ENCODE data around the gene SLC13A2.

SLC13A2 gene

GRCh38 chr17:28471531-28472342 lies 1.7 kb upstream of the SLC13A2 start:
- no peak for DNase-seq (ENCODE audit: low read depth in 2 of 2)

- DNase-seq (ENCODE audit: low read depth in 2 of 2) = no peak
These were observed 460 bp upstream of the SLC13A2 start for GRCh38 chr17:28472871-28473497.

GRCh38 chr17:28474111-28474531 lies 677 bp downstream of the SLC13A2 start:
- DNase-seq (ENCODE audit: low read depth in 2 of 2) = no peak

- DNase-seq (ENCODE audit: low read depth in 2 of 2) = no peak
These were observed 1.9 kb downstream of the SLC13A2 start for GRCh38 chr17:28475151-28475900.

- DNase-seq (ENCODE audit: low read depth in 2 of 2) = no peak
These were observed 2.8 kb downstream of the SLC13A2 start for GRCh38 chr17:28476076-28476865.

- no peak for DNase-seq (ENCODE audit: low read depth in 2 of 2)
These were observed 4.5 kb downstream of the SLC13A2 start for GRCh38 chr17:28477928-28478327.

- DNase-seq (ENCODE audit: low read depth in 2 of 2) = no peak
These were observed 5.5 kb downstream of the SLC13A2 start for GRCh38 chr17:28478712-28479615.

- DNase-seq (ENCODE audit: low read depth in 2 of 2) = no peak
These were observed 6.8 kb downstream of the SLC13A2 start for GRCh38 chr17:28480278-28480677.

- no peak for DNase-seq (ENCODE audit: low read depth in 2 of 2)
These were observed 7.5 kb downstream of the SLC13A2 start for GRCh38 chr17:28480799-28481571.

- no peak for DNase-seq (ENCODE audit: low read depth in 2 of 2)
These were observed 9.2 kb downstream of the SLC13A2 start for GRCh38 chr17:28482551-28483199.

- no peak for DNase-seq (ENCODE audit: low read depth in 2 of 2)
These were observed 10.9 kb downstream of the SLC13A2 start for GRCh38 chr17:28484296-28484695.

- DNase-seq (ENCODE audit: low read depth in 2 of 2) = no peak
These were observed 11.6 kb downstream of the SLC13A2 start for GRCh38 chr17:28485049-28485448.

GRCh38 chr17:28487881-28488532 lies 14.6 kb downstream of the SLC13A2 start:
- no peak for DNase-seq (ENCODE audit: low read depth in 2 of 2)

GRCh38 chr17:28488533-28489276 lies 15.3 kb downstream of the SLC13A2 start:
- no peak for DNase-seq (ENCODE audit: low read depth in 2 of 2)

- no peak for DNase-seq (ENCODE audit: low read depth in 2 of 2)
These were observed 17.8 kb downstream of the SLC13A2 start for GRCh38 chr17:28491286-28491685.

GRCh38 chr17:28491860-28492259 lies 18.4 kb downstream of the SLC13A2 start:
- DNase-seq (ENCODE audit: low read depth in 2 of 2) = no peak

- DNase-seq (ENCODE audit: low read depth in 2 of 2) = no peak
These were observed 19.2 kb downstream of the SLC13A2 start for GRCh38 chr17:28492352-28493310.

All from stimulated activated CD8-positive, alpha-beta memory T cell treated with anti-CD3 and anti-CD28 coated beads, Interleukin-2, amount 100 ng/mL, for 1 hour (primary cell).